Endodermal cell (in vitro differentiated cells): ENCODE results near the gene NUB1. TPM values are rescaled to one million over a fixed set of nuclear protein-coding genes. Genes with fewer than 3 reads are reported as not detected.
A peak's percentile ranks its signal among the peaks of the same experiment; 100 is the strongest.

Experiments used
- DNase-seq: peaks from one replicate; pipeline ENCODE4 v3.0.0-alpha.2; 2017
- H3K27ac ChIP-seq: 2 replicates; pipeline ENCODE4 v1.5.1; 2013; ENCODE audit warnings: mild to moderate bottlenecking, low read depth, low read length, moderate library complexity
- H3K27me3 ChIP-seq: 2 replicates; pipeline ENCODE4 v1.6.1; 2013; ENCODE audit warnings: mild to moderate bottlenecking, low read length, moderate library complexity; ENCODE audit not compliant: insufficient read depth, control insufficient read depth, poor library complexity, severe bottlenecking
- H3K36me3 ChIP-seq: 2 replicates; pipeline ENCODE4 v1.7.0; 2013; ENCODE audit warnings: mild to moderate bottlenecking, low read length, moderate library complexity; ENCODE audit not compliant: control insufficient read depth, insufficient read depth
- H3K4me1 ChIP-seq: one replicate; pipeline ENCODE4 v1.7.0; 2013; ENCODE audit warnings: low read length; ENCODE audit not compliant: control insufficient read depth, insufficient read depth
- H3K4me3 ChIP-seq: 2 replicates; pipeline ENCODE4 v1.5.1; 2013; ENCODE audit warnings: mild to moderate bottlenecking, low read length, moderate library complexity
- H3K9ac ChIP-seq: 2 replicates; pipeline ENCODE4 v1.6.1; 2013; ENCODE audit warnings: mild to moderate bottlenecking, low read length, moderate library complexity; ENCODE audit not compliant: poor library complexity, severe bottlenecking; ENCODE audit errors: extremely low read depth
- H3K9me3 ChIP-seq: 2 replicates; pipeline ENCODE4 v1.6.1; 2013; ENCODE audit warnings: mild to moderate bottlenecking, low read length, moderate library complexity; ENCODE audit not compliant: control insufficient read depth
- H3K27ac Mint-ChIP-seq: 2 replicates; pipeline ENCODE4 v1.8.0; 2020; ENCODE audit warnings: mixed read lengths
- H3K27me3 Mint-ChIP-seq: 2 replicates; pipeline ENCODE4 v1.8.0; 2021; ENCODE audit warnings: mild to moderate bottlenecking, mixed read lengths; ENCODE audit not compliant: insufficient read depth
- H3K36me3 Mint-ChIP-seq: 2 replicates; pipeline ENCODE4 v1.8.0; 2020; ENCODE audit warnings: low read depth, mixed read lengths
- H3K4me1 Mint-ChIP-seq: 2 replicates; pipeline ENCODE4 v1.8.0; 2020; ENCODE audit warnings: mixed read lengths
- H3K4me3 Mint-ChIP-seq: 2 replicates; pipeline ENCODE4 v1.8.0; 2020; ENCODE audit warnings: mild to moderate bottlenecking, moderate library complexity, mixed read lengths
- H3K9me3 Mint-ChIP-seq: 2 replicates; pipeline ENCODE4 v1.8.0; 2020; ENCODE audit warnings: mild to moderate bottlenecking, mixed read lengths
- WGBS, 2 experiments: methylation state at CpG; one replicate each; pipeline versions ENCODE4 v1.1.5 to v1.1.7; 2013; ENCODE audit warnings: missing lambda C conversion rate in 2 of 2, mixed read lengths in 1 of 2; ENCODE audit not compliant: insufficient coverage in 1 of 2, insufficient read length in 1 of 2; 5-methylcytosine and 5-hydroxymethylcytosine counted together
- total RNA-seq, 2 donors: library from RNA; stranded (reverse); fragmentation: NEBNext Ultra II Directional in 1 of 2; extraction: Animal tissue kit (Norgen Biotek cat#: 25700) in 1 of 2; gene quantifications; 2 replicates in 1 of 2; 3 replicates in 1 of 2; pipeline ENCODE4 v1.2.1, GENCODE V29; 2021
- TF ChIP-seq, protein P1 (sequence below): fragments of 200-600 bp; sonication (generic); conservative IDR thresholded peaks from 2 replicates; pipeline ENCODE4 v1.5.0; 2021; ENCODE audit warnings: antibody characterized with exemption, mild to moderate bottlenecking

The NUB1 gene
- total RNA-seq, 2 donors from 2014 or later, result 50.2 to 64.7 TPM

- Mint-ChIP-seq H3K36me3 (peaks cover 51% of the 10 kb centered on the region), H3K9me3 (no peaks in the 10 kb centered on the region), H3K4me1 (peaks cover 14% of the 10 kb centered on the region), H3K27me3 (no peaks in the 10 kb centered on the region), H3K4me3 (no peak overlapping the region), H3K27ac (peak overlapping the region; percentile 93)
- TF ChIP-seq, protein P1, sequence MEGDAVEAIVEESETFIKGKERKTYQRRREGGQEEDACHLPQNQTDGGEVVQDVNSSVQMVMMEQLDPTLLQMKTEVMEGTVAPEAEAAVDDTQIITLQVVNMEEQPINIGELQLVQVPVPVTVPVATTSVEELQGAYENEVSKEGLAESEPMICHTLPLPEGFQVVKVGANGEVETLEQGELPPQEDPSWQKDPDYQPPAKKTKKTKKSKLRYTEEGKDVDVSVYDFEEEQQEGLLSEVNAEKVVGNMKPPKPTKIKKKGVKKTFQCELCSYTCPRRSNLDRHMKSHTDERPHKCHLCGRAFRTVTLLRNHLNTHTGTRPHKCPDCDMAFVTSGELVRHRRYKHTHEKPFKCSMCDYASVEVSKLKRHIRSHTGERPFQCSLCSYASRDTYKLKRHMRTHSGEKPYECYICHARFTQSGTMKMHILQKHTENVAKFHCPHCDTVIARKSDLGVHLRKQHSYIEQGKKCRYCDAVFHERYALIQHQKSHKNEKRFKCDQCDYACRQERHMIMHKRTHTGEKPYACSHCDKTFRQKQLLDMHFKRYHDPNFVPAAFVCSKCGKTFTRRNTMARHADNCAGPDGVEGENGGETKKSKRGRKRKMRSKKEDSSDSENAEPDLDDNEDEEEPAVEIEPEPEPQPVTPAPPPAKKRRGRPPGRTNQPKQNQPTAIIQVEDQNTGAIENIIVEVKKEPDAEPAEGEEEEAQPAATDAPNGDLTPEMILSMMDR, result no peak
- DNase-seq, result peak; percentile 75
- Histone ChIP-seq H3K27me3 (no peaks in the 10 kb centered on the region), H3K4me1 (peaks cover 8% of the 10 kb centered on the region), H3K4me3 (no peak overlapping the region), H3K9ac (no peak overlapping the region), H3K9me3 (no peaks in the 10 kb centered on the region), H3K27ac (no peak overlapping the region), H3K36me3 (peaks cover 45% of the 10 kb centered on the region)
- 66 to 84% methylated on average over 9 to 10 of the region's 10 CpGs for WGBS, 2 experiments
These were observed 31.1 kb downstream of the NUB1 start for GRCh38 chr7:151372612-151373265.

GRCh38 chr7:151373599-151373998 is 32.0 kb downstream of the NUB1 start:
- TF ChIP-seq, protein P1, result no peak
- Mint-ChIP-seq H3K9me3 (no peaks in the 10 kb centered on the region), H3K27ac (no peak overlapping the region), H3K36me3 (peaks cover 54% of the 10 kb centered on the region), H3K27me3 (no peaks in the 10 kb centered on the region), H3K4me3 (no peak overlapping the region), H3K4me1 (peaks cover 14% of the 10 kb centered on the region)
- Histone ChIP-seq H3K27ac (no peak overlapping the region), H3K4me3 (no peak overlapping the region), H3K9me3 (no peaks in the 10 kb centered on the region), H3K4me1 (peaks cover 8% of the 10 kb centered on the region), H3K9ac (no peak overlapping the region), H3K27me3 (no peaks in the 10 kb centered on the region), H3K36me3 (peaks cover 50% of the 10 kb centered on the region)
- DNase-seq, result peak; percentile 49
- WGBS, 2 experiments, result 95 to 97% methylated on average over 9 to 13 of the region's 13 CpGs

DNA sequence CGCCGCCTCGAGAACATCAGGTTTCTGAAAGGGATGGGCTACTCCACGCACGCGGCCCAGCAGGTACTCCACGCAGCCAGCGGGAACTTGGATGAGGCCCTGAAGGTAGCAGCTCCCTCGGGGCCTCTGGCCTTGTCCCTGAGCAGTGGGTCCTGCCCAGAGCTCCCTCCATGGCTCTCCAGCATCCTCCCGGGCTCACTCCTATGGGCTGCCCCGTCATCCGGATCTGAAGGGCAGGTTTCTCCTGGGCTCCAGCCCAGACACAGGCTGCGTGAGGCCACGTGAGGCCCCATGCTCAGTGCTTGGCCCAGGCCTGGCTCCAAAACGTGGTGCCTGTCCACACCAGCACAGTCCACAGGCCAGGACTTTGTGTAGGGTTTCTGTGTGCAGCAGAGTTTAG is 32.5 kb downstream of the NUB1 start:
- H3K9ac ChIP-seq, result no peak overlapping the region
- no peak overlapping the region for H3K27ac ChIP-seq
- Mint-ChIP-seq H3K4me1 (peaks cover 14% of the 10 kb centered on the region), H3K27ac (no peak overlapping the region), H3K4me3 (no peak overlapping the region), H3K36me3 (peaks cover 55% of the 10 kb centered on the region), H3K27me3 (no peaks in the 10 kb centered on the region), H3K9me3 (no peaks in the 10 kb centered on the region)
- no peaks in the 10 kb centered on the region for H3K9me3 ChIP-seq
- peak; percentile 56 for DNase-seq
- WGBS, 2 experiments, result 91 to 94% methylated on average over 5 to 15 of the region's 15 CpGs
- H3K4me1 ChIP-seq, result peaks cover 8% of the 10 kb centered on the region
- H3K36me3 ChIP-seq, result peaks cover 46% of the 10 kb centered on the region
- H3K4me3 ChIP-seq, result no peak overlapping the region
- TF ChIP-seq, protein P1, result no peak
- no peaks in the 10 kb centered on the region for H3K27me3 ChIP-seq
